NCI-H524 (cell line): ENCODE results near the gene PRICKLE2.

Experiments
- DNase-seq, 2 experiments: peaks; one replicate each; lab custom pipeline; 2025; lab: John Stamatoyannopoulos, UW

Gene PRICKLE2

DNA sequence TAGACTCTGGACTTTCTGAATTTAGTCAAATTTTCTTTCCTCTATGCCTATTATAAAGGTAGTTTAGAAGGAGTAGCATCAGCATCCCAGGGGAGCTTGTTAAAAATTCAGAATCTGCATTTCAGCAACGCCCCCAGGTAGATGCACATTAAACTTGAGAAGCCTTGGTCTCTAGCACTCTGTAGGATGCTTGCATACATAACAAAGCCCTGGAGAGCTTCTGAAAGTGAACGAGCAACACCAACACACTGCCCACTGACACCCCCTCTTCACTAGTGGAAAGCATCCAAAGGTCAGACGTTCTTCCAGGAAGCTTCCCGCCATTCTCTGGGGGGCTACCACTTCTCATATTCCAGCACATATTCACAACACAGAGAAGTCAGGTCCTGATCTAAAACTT, 6.5 kb downstream of the PRICKLE2 start:
- DNase-seq = no peak

DNA sequence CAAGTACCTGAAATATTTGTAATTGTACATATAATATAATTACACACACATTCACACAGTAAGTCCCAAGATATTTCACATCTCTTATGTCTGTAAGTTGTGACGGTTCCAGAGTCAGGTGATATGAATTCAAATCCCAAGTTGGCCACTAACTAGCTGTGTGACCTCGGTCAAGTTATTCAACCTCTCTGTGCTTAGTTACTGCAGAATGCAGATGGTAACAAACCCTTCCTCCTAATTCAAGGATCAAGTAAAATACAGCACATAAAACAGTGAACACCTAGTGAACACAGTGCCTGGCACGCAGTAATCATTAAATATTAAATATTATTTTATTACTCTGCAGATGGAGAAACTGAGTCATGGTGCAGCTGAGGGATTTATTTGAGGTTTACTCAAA, 6.9 kb downstream of the PRICKLE2 start:
- no peak for DNase-seq

DNA sequence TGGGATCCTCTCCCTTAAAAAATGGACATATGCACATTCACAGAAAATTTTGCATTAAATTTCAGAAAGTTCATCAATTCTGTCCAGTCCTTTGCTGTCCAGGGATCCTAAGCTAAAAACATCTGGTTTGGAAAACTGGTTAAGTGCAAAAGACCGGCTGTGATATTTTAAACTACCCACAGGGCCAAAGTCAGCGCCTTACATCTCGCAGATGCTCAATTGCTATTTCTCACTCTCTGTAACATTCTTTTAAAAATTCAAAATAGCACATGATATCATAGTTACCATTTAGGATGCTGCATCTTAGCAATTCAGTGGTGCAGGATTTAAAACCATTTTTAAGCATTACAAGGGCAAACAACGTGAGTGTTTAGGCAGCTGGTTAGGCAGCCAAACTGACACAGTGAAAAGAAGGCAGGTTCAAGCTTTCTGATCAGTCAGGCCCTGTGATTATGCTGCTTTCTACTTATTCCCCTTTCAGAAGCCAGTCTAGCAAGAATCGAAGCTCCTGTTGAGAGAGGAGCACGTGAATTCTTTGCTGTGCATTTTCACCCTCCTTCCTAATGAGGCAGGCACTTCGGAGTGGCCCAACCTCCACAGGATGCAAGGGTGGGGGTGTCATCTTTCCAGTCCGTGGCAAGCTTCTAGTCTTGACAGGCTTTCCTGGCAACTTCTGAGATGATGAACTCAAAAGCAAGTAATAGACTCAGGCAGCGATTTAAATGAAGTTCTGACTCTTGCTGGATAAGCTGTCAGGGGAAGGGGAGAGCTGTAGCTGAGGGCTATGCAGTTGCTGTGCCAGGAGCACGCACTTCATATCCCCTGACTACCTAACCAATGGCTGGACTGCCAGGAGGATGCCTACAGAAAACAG, 8.8 kb downstream of the PRICKLE2 start:
- no peak for DNase-seq

DNA sequence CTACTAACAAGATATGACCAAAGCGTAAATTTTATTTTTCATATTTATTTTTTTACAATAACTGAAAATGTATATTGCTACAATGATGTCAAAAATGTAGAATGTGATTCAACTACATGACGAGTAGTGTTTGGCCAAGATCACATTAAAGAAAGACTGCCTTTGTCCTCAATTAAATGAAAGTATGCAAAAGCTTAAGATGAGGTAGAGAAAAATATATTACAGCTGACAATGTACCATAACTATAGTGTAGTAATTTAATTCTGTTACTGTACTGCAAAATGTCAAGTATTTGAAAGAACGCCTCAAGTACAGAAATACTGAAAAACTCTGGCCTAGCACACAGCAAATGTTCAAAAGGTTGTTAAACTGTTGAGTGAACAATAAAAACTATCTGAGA, 9.7 kb downstream of the PRICKLE2 start:
- DNase-seq = no peak

DNA sequence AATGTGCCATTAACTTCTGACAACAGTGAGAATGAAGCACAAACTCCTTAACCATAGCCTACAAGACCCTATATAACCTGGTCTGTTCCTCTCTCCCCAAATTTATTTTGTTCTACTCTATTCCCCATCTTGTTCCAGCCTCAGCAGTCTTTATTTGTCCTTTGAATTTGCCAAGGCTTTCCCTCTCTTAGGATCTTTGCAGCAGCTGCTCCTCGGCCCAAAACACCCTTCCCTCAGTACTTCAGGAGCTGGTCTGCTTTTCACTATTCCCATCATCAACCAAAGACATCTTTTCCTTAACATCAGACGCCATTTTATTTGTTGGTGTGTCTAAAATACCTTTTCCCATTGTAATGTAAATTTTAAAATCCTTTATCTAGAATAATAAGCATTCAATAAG, 10.2 kb downstream of the PRICKLE2 start:
- no peak for DNase-seq

DNA sequence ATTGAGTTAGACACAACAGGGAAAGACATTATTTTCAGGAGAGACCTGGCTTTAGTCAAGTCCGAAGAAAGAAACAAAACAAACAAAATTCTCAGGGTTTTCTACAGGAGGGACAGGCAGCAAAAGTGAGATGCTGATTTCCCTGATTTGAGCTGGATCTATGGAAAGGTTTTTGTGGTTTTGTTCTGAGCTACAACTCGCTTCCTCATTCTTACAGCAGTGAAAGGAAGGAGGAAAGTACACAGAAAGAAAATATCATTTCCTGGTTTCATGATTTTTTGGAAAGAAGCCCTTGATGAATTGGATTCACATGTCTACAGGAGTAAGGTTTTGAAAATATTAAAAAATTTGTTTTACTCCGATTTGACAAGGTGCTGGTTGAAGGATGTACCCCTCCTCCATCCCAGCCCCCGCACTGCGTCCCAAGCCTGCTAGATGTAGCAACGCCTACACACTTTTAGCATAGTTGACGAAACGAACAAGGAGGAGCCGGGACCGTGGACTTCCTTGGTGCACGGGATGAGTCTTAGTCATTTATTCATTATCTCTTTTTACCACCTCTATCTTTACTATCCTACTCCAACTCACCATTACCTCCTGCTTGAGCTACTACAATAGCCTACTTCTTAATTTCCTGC, 10.8 kb downstream of the PRICKLE2 start:
- no peak for DNase-seq

DNA sequence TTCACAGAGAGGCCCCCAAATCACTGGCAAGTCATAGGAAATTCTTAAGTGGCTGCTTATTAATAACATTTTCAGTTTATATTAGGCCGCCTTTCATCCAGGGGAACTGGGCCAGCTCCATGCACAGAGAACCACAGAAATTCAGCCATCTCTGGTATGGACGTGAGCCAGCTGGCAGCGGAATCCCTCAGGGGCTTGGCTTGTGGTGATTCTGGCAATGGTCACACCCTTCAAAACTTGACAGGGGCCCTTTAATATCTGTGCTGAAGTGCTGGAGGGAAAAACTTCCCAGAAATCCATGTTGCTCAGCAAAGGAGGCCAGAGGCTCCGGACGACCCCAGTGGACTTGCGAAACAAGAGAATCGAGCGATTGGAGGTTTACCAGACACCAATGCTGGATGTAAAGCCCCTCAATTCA, 11.3 kb downstream of the PRICKLE2 start:
- DNase-seq = no peak

DNA sequence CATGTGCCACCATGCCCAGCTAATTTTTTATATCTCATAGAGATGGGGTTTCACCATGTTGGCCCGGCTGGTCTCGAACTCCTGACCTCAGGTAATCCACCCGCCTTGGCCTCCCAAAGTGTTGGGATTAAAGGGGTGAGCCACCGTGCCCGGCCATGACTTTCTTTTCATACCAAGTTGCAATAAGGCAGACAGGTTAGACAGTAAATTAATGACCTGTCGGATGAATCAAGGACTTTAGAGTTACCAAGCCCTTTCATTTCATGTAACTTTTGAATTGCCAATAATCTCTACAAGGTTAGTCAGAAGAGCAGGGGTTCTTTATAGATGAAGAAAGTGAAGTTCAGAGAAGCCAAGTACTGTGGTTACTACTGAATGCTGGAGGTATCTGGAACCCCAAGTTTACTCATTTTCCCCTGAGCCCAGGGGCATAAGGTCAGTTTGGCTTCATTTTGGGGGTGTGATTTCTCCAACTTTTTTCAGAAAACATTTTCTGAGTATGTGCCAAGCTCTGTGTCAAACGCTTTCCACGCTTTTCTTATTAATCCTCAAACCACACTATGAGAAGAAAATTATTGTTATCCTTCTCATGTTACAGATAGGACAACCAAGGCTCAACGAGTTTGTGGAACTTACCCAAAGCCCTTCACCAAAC, 11.9 kb downstream of the PRICKLE2 start:
- DNase-seq = no peak

DNA sequence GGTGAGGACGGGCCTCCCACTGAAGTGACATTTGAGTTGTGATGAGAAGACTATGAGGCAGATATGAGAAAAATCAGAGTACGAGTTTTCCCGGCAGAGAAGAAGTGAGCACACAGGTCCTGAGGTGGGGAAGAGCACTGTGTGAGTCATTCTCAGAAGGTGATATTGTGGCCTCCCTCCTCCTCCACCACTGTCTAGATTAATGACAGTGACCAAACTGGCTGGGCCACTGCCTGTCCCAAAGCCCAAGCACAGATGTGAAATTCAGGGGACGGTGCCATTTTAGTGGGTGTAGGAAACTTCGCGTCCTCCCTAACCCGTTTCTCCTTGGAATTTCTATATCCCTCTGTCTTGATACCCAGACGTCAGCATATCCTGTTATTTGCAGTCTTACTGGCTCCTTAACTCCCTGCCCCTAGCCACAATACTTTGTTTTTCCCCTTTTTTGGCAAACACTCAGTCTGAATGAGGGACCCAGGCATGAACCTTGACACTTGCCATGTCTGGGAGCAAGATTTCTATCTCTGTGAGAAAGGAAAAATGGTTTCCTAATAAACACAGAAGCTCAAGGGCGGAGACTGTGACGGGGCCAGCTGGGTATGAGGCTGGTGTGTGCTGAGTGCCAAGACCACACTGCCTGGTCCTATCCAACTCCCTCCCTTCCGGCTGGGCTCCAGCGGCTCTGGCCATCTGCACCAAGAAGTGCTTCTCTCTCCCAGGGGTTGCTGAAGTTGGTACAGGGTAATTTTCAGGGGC, 15.2 kb downstream of the PRICKLE2 start:
- no peak for DNase-seq

DNA sequence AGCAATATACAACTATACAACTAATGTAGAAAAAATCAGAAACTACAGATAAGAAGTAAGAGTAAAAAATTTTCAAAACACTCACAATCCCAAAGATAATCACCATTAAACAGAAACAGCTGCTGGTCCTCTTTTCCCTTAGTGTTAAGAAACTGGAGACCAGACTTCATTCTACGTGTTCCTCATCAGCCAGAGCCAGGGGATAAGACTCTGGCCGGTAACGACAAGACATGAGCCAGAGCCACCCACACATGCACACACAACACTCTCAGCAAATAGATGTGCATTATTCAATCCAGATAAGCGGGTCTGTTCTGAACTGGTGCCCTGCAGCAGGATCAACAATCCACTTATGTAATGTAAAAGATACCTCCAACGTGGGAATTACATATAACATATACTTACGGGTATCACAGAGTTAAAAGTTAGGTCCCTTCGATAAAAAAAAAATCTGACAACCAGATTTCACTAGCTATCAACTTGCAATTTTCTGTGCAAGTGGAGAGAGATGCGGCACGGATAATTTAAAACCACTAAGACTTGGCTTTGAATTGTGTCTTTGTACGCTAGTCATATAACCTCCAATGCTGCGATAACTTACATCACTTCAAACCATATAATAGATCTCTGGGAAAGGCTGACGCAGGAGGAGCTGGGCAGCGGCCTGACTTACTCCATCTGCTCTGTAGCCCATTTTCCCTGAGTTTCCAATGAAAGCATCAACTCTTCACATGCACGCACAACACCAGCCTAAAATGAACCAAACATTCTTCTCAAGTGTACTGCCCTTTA, 17.8 kb downstream of the PRICKLE2 start:
- DNase-seq = no peak

DNA sequence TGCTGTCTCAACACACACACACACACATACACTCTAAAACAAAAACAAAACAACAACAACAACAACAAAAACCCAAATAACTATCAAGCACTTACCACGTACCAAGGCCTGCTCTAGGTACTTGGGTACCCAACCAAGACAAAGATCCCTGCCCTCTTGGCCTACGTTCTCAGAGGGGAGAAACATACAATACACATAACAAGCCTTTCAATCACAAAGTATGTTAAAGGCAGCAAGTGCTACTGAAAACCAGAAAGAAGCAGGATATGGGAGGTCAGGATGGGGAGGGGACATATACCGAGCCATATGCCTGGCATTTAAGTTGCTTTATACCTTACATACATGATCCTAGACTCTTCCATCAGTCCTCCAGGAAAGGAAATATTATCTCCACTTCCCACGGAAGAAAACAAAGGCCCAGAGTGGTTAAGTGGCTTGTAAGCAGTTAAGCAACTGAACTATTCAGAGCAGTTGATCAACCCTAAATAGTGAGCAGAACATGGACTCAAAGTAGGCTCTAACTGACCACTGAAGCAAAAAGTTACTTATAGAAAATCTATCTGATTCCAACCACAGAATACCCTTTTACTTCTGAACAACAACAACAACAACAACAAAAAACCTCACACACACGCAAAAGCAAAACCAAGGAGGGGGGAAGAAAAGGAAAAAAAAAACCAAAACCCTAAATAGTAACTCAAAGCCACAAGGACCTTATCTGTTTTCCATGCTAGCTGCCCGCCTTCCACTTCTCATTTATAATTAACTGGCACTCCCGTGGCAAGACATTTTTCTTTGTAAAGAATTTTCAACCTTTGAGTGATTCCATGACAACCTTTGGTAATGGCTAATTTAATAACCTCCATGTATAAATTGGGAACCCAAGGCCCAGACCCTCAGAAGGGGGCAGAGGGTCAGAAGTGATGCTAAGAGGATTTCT, 21.0 kb downstream of the PRICKLE2 start:
- DNase-seq = no peak

DNA sequence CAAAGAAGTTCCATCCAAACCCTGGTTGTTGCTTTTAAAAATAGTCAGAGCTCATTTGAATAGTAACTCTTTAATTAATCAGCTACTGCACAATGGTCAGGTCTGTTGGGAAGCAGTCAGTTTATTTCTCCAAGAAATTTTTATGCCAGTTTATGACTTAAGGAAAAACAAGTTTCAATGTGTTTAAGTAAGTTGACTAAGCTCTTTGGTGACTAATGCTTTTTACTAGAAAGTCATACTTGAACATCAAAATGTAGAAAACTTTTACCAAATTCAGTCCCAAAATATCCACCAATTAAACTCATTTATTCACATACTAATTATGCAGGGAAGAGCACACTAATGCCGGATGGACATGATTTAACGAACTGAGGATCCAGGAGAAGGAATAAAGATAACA, 22.1 kb downstream of the PRICKLE2 start:
- DNase-seq = no peak

DNA sequence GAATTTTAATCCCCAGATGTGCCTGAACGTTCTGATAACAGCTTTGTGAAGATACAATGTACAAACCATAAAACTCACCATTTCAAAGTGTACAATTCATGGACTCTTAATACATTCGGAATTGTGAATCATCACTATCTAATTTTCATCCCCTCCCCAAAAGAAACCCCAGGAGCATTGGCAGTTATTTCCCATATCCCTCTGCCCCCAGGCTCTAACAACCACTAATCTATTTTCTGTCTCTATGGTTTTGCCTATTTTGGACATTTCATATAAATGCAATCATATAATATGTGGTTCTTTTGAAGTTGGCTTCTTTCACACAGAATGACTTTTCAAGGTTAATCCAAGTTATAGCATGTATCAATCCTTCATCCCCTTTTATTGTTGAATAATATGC, 25.3 kb downstream of the PRICKLE2 start:
- DNase-seq = no peak

DNA sequence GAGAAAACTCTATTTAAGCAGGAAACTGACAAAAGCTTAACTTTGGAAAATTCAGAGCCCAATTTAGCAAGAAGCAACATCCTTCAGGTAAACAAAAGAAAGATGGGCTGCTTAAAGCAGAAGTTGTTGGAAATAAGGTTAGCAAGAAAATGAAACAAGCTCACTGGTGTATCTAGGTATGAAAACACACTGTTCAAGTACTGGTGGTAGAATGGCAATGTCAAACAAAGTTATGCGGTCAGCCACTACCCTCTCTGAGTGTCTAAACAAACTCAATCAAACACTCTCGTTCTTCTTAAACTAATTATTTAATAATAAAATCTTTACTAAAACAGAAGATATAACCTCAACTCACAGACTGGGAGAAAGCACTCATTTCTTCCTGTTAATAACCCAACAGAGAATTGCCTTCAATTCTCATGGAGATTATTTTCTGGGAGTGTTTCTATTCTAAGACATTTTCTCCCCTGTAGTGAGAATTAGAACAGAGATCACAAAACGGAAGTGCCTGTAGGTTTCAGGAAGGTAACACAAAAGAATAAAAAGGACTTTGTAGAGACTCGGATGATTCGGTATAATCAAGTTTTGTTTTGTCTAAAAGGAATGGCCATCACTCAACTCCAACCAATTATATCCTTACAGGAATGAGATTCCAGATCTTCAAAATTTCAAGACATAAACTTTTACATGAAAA, 28.9 kb downstream of the PRICKLE2 start:
- DNase-seq = no peak

DNA sequence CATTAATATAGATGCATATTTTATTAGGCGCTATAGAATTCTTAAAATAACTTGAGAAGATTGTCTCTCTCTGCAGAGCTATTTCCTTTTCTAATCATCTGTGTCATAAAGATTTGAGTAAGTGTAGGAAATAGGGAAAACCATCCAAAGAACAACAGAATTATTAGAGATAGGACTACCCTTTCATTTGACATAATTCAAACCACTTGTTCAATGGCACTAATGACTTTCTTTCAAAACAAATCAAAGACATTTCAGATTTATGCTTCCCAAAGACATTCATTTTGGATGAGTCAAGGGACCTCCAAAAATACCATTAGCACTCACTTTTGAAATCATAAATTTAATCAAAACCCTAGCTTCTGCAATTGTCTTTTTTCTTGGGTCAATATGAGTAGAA, 29.5 kb downstream of the PRICKLE2 start:
- no peak for DNase-seq

DNA sequence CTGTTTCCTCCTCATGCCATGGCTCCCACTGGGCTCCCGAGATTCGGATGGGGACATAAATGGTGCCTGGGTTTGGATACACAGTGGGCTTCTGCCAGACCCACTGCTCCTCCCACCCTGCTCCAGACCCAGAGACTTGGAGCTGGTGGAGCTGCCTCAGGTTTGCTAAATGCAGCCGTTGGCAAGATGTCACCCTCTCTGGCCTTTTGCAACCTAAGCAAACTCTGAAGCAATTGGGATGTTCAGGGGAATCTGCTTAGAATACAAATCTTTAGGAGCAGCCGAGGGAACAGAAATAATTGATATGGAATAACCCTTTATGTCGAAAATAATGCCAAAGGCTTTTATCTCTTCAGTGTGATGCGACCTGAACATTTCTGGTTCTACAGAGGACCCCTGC, 33.4 kb downstream of the PRICKLE2 start:
- no peak for DNase-seq

DNA sequence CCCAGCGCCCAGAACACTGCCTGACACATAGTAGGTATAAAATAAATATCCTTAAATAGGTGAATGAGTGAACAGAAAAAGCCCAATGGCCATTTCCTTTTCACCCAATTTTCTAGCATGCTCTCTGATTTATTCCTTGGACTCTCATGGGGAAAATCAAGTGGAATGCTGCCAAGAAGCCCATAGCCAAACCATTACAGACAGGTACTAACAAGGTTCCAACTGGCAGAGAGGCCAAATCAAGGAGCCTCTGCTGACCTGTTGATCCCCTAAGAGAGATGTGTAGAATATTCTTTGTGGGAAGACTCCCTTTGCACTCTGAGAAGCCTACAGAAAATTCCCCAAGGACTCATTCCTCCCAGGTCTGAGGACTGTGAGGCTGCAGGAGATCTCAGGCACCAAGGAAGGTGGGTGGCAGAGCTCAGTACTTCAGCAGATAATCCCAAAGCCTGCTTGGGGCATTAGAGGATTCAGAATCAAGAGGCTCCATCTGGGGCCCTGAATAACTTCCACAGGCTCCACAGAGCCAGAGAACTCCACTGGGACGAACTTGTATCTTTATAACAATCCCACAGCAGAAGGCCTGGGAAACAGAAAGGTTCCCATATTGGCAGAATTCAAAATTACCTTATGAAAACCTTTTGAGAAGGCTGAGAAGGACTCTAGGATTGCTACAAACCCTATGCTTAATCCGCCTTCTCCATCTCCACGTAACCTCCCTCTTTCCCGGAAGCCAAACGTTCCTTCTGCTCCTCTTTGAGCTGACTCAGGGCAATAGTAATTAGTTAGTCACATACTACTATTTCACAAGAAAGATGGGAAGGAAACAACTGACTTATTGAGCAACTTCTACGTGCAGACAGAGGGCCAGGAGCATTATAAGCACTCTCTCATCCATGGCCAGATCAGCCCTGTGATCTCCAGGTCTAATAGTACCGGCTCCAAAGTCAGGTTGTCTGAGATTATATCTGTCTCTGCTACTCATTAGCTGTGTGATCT, 34.5 kb downstream of the PRICKLE2 start:
- DNase-seq = peak; percentile 78 to 88

DNA sequence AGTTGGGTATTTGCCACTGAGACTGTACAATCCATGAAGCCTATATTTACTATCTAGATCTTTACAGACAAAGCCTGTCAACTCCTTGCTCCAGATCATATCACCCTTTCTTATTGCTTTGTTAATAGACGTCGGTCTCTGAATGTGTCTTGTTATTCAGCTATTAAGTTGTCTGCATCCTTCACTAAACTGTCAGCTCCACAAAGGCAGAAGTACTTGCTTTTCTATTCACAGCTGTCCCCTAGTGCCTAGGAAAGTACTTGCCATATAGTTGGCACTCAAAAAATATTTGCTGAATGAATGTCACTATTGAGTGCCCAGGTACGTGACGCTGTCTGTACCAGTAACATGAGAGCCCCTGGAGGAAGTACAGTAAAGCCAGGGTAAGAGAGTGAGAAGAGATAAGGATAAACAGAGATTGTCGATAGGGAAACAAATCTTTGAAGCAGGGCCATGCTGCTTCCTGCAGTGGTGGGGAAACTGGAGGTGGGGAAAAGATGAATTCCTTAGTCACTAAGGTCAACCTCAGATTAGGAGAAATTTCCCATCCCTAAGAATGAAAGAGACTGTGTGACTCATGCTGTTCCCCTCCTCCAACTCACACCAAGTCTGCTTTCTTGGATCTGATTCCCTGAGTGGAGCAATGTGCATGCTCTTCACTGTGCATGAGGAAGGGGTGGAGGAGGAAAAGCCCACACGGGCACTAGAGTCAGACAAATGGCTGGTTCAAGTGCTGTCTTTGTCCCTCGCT, 36.3 kb downstream of the PRICKLE2 start:
- DNase-seq = no peak
